CD14-positive monocyte (primary cell): Measurements from ENCODE around the gene LAMA1. TPM values are rescaled to one million over a fixed set of nuclear protein-coding genes. Genes with fewer than 3 reads are reported as not detected.
A peak's percentile ranks its signal among the peaks of the same experiment; 100 is the strongest.

Experiments
- DNase-seq, 3 donors: peaks; one replicate each; pipeline ENCODE4 v3.0.0-alpha.2; 2011 to 2022
- H2AFZ ChIP-seq: 2 replicates; pipeline ENCODE4 v1.6.0; 2012; ENCODE audit warnings: mild to moderate bottlenecking, low read depth, low read length, inconsistent platforms; ENCODE audit not compliant: insufficient read depth, poor library complexity, severe bottlenecking
- H3K27ac ChIP-seq, 2 donors: 1 replicate in 1 of 2; 2 replicates in 1 of 2; pipeline ENCODE4 v1.5.1; 2012 to 2013; ENCODE audit warnings: low read length in 2 of 2, control low read depth in 1 of 2, inconsistent platforms in 1 of 2, low read depth in 1 of 2, mild to moderate bottlenecking in 1 of 2
- H3K27me3 ChIP-seq, 2 donors: one replicate each; pipeline versions ENCODE4 v1.6.0 to v1.6.1; 2011 to 2013; ENCODE audit warnings: low read length in 2 of 2; ENCODE audit not compliant: control insufficient read depth in 2 of 2, insufficient read depth in 2 of 2
- H3K36me3 ChIP-seq, 2 donors: replicated peaks in 1 of 2; 1 replicate in 1 of 2; 2 replicates in 1 of 2; pipeline versions ENCODE4 v1.5.1 to v1.6.1; 2012 to 2013; ENCODE audit warnings: low read length in 2 of 2, control low read depth in 1 of 2, inconsistent platforms in 1 of 2, mild to moderate bottlenecking in 1 of 2; ENCODE audit not compliant: insufficient read depth in 2 of 2, control insufficient read depth in 1 of 2
- H3K4me1 ChIP-seq, 2 donors: 1 replicate in 1 of 2; 2 replicates in 1 of 2; pipeline versions ENCODE4 v1.5.1 to v1.6.1; 2012 to 2013; ENCODE audit warnings: low read length in 2 of 2, control low read depth in 1 of 2, inconsistent platforms in 1 of 2, mild to moderate bottlenecking in 1 of 2, moderate library complexity in 1 of 2; ENCODE audit not compliant: insufficient read depth in 2 of 2, control insufficient read depth in 1 of 2
- H3K4me2 ChIP-seq: replicated peaks from 2 replicates; pipeline ENCODE3; 2012; ENCODE audit warnings: low read length, moderate library complexity, mild to moderate bottlenecking; ENCODE audit not compliant: poor library complexity, severe bottlenecking; ENCODE audit errors: extremely low read depth
- H3K4me3 ChIP-seq, 3 experiments: fragments of 200-600 bp in 1 of 3; sonication (generic) in 1 of 3; replicated peaks in 1 of 3; 1 replicate in 2 of 3; 2 replicates in 1 of 3; pipeline ENCODE4 v1.5.1; 2011 to 2013; ENCODE audit warnings: low read length in 3 of 3, mild to moderate bottlenecking in 3 of 3, control low read depth in 2 of 3, low read depth in 2 of 3, inconsistent platforms in 1 of 3, moderate library complexity in 1 of 3
- H3K79me2 ChIP-seq: 2 replicates; pipeline ENCODE4 v1.6.0; 2012; ENCODE audit warnings: mild to moderate bottlenecking, control low read depth, inconsistent platforms, low read length, moderate library complexity; ENCODE audit not compliant: insufficient read depth
- H3K9ac ChIP-seq: 2 replicates; pipeline ENCODE4 v1.6.0; 2017; ENCODE audit warnings: low read length, mild to moderate bottlenecking; ENCODE audit not compliant: insufficient read depth, poor library complexity, severe bottlenecking
- H3K9me3 ChIP-seq, 2 donors: replicated peaks in 1 of 2; 1 replicate in 1 of 2; 2 replicates in 1 of 2; pipeline versions ENCODE4 v1.5.1 to v1.6.1; 2012 to 2013; ENCODE audit warnings: low read length in 2 of 2, control low read depth in 1 of 2; ENCODE audit not compliant: control insufficient read depth in 1 of 2, insufficient read depth in 1 of 2
- H4K20me1 ChIP-seq: 2 replicates; pipeline ENCODE4 v1.6.0; 2012; ENCODE audit warnings: mild to moderate bottlenecking, low read length, control low read depth, moderate library complexity; ENCODE audit not compliant: insufficient read depth
- H3K27ac Mint-ChIP-seq, 7 donors: one replicate each; pipeline ENCODE4 v1.8.0; 2020; ENCODE audit warnings: mild to moderate bottlenecking in 7 of 7, mixed read lengths in 7 of 7, moderate library complexity in 6 of 7, inconsistent platforms in 2 of 7
- H3K27me3 Mint-ChIP-seq, 3 donors: one replicate each; pipeline ENCODE4 v1.8.0; 2021 to 2022; ENCODE audit warnings: low read depth in 3 of 3, mild to moderate bottlenecking in 3 of 3, mixed read lengths in 3 of 3, moderate library complexity in 3 of 3, inconsistent platforms in 1 of 3
- H3K36me3 Mint-ChIP-seq, 2 donors: one replicate each; pipeline ENCODE4 v1.8.0; 2020; ENCODE audit warnings: mixed read lengths in 2 of 2, inconsistent platforms in 1 of 2, mild to moderate bottlenecking in 1 of 2
- H3K4me1 Mint-ChIP-seq: one replicate; pipeline ENCODE4 v1.8.0; 2020; ENCODE audit warnings: mild to moderate bottlenecking, mixed read lengths
- H3K4me3 Mint-ChIP-seq, 2 donors: one replicate each; pipeline ENCODE4 v1.8.0; 2020; ENCODE audit warnings: mild to moderate bottlenecking in 2 of 2, mixed read lengths in 2 of 2, moderate library complexity in 1 of 2
- H3K9me3 Mint-ChIP-seq, 7 donors: one replicate each; pipeline ENCODE4 v1.8.0; 2020 to 2022; ENCODE audit warnings: mixed read lengths in 7 of 7, mild to moderate bottlenecking in 6 of 7, moderate library complexity in 6 of 7, inconsistent platforms in 2 of 7
- WGBS: methylation state at CpG from one replicate; pipeline ENCODE4 v1.1.5; 2013; ENCODE audit warnings: missing lambda C conversion rate; ENCODE audit not compliant: insufficient coverage; 5-methylcytosine and 5-hydroxymethylcytosine counted together
- intact Hi-C, 2 donors: fragments of 100-400 bp; cut with micrococcal nuclease; formaldehyde crosslinking; loops; one replicate each; pipeline versions ENCODE4 v1.15.0 to v1.15.1; 2023
- polyA plus RNA-seq, 3 donors: library from polyadenylated mRNA; depleted of rRNA in 1 of 3; unstranded in 2 of 3; stranded (reverse) in 1 of 3; fragments of 300-500 nt in 2 of 3; fragments of >200 nt in 1 of 3; fragmentation: Illumina TruSeq in 2 of 3; gene quantifications; 1 replicate in 2 of 3; 2 replicates in 1 of 3; pipeline ENCODE4 v1.2.3, GENCODE V29; 2012 to 2021
- TF ChIP-seq, protein P1 (sequence below): fragments of 200-600 bp; IDR thresholded peaks from one replicate; pipeline ENCODE4 v1.8.0; 2022; ENCODE audit warnings: antibody characterized with exemption, mild to moderate bottlenecking

LAMA1 gene
- polyA plus RNA-seq, 3 donors, result not detected

- H3K4me3 Mint-ChIP-seq, result no peak overlapping the region
Measured at GRCh38 chr18:6997808-6998207, 119.8 kb downstream of the LAMA1 start.

DNA sequence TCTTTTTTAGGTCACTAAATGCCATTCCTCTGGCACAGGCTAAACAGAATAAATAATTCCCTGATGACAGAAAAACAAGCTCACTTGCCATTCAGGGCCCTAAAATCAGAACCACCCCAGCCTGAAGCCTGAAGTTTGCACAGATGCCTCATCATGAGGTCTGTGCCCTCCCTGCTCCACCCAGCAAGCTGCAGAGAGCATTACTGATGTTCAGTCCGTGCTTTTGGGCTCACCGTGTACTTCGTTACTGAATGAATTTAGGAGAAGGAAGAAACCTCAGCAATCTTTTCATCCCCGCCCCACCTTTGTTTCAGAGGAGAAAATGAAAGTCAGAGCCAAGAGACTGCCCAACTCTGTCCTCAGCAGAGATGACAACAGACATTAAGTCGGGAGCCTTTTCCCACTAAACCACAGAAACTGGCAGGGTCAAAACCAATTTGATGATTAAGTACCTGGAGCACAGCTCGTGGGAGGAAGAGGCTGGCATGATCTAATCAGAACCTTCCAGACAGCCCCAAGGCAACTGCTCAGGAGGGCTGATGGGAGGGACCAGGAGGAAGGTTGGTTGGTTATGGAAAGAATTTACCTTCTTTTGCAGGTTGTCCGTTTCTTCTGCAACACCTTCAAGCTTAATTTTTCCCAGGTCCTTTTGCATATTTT, 122.7 kb downstream of the LAMA1 start:
- WGBS, result 0% methylated on average over 1 of the region's 7 CpGs

More at GRCh38 chr18:6997808-6998207, 119.8 kb downstream of the LAMA1 start:
- Histone ChIP-seq H3K79me2 (no peaks in the 10 kb centered on the region), H3K27me3 (no peaks in the 10 kb centered on the region), H3K4me3 (no peak overlapping the region), H3K4me2 (no peak overlapping the region), H3K27ac (no peak overlapping the region), H4K20me1 (no peaks in the 10 kb centered on the region), H2AFZ (no peak overlapping the region), H3K4me1 (no peaks in the 10 kb centered on the region), H3K9ac (no peak overlapping the region), H3K36me3 (no peaks in the 10 kb centered on the region), H3K9me3 (no peaks in the 10 kb centered on the region)
- no peak for DNase-seq
- no peak overlapping the region for H3K27ac Mint-ChIP-seq
- TF ChIP-seq, protein P1, sequence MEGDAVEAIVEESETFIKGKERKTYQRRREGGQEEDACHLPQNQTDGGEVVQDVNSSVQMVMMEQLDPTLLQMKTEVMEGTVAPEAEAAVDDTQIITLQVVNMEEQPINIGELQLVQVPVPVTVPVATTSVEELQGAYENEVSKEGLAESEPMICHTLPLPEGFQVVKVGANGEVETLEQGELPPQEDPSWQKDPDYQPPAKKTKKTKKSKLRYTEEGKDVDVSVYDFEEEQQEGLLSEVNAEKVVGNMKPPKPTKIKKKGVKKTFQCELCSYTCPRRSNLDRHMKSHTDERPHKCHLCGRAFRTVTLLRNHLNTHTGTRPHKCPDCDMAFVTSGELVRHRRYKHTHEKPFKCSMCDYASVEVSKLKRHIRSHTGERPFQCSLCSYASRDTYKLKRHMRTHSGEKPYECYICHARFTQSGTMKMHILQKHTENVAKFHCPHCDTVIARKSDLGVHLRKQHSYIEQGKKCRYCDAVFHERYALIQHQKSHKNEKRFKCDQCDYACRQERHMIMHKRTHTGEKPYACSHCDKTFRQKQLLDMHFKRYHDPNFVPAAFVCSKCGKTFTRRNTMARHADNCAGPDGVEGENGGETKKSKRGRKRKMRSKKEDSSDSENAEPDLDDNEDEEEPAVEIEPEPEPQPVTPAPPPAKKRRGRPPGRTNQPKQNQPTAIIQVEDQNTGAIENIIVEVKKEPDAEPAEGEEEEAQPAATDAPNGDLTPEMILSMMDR, result no peak
- 52% methylated on average over 7 of the region's 8 CpGs for WGBS
- H3K9me3 Mint-ChIP-seq, result no peaks in the 10 kb centered on the region
- no peaks in the 10 kb centered on the region for H3K36me3 Mint-ChIP-seq
- no peaks in the 10 kb centered on the region for H3K4me1 Mint-ChIP-seq
- intact Hi-C loops, result no loop called here
- peaks cover 6 to 11% (median 7%) of the 10 kb centered on the region in 3 donors for H3K27me3 Mint-ChIP-seq

More for the DNA sequence above, 122.7 kb downstream of the LAMA1 start:
- no peaks in the 10 kb centered on the region for H3K4me1 ChIP-seq
- Mint-ChIP-seq H3K36me3 (no peaks in the 10 kb centered on the region), H3K27ac (no peak overlapping the region), H3K4me1 (no peaks in the 10 kb centered on the region), H3K27me3 (peaks cover 4 to 11% (median 7%) of the 10 kb centered on the region in 3 donors), H3K4me3 (peak overlapping the region in 1 of 2 donors; percentile 14), H3K9me3 (peaks cover 0 to 2% (median 0%) of the 10 kb centered on the region in 7 donors)
- intact Hi-C loops, result no loop called here
- no peaks in the 10 kb centered on the region for H3K36me3 ChIP-seq
- TF ChIP-seq, protein P1, result no peak
- H3K27ac ChIP-seq, result no peak overlapping the region
- H3K27me3 ChIP-seq, result no peaks in the 10 kb centered on the region
- H3K79me2 ChIP-seq, result no peaks in the 10 kb centered on the region
- no peak overlapping the region for H3K9ac ChIP-seq
- H4K20me1 ChIP-seq, result no peaks in the 10 kb centered on the region
- no peaks in the 10 kb centered on the region for H3K9me3 ChIP-seq
- no peak overlapping the region for H3K4me2 ChIP-seq
- H3K4me3 ChIP-seq, result no peak overlapping the region
- no peak overlapping the region for H2AFZ ChIP-seq
- DNase-seq, result no peak
